HEK293 (cell line): ENCODE data around the gene DAZAP1.
A peak's percentile ranks its signal among the peaks of the same experiment; 100 is the strongest.

Experiments
- GFI1B ChIP-seq: fragments of 450-650 bp; formaldehyde crosslinking; IDR thresholded peaks from 2 replicates; pipeline ENCODE4 v1.5.1; 2016; ENCODE audit warnings: missing biosample characterization, missing genetic modification characterization
- HOXC10 ChIP-seq: sonication (generic); formaldehyde crosslinking; IDR thresholded peaks from 2 replicates; pipeline ENCODE4 v1.8.1; 2023; ENCODE audit warnings: mild to moderate bottlenecking, missing genetic modification reagents
- MYNN ChIP-seq: fragments of 450-650 bp; formaldehyde crosslinking; IDR thresholded peaks from 2 replicates; pipeline ENCODE4 v1.5.1; 2016; ENCODE audit warnings: missing biosample characterization, missing genetic modification characterization, borderline replicate concordance
- PBX3 ChIP-seq: sonication (generic); formaldehyde crosslinking; IDR thresholded peaks from 2 replicates; pipeline ENCODE4 v1.8.1; 2022; ENCODE audit warnings: mild to moderate bottlenecking, moderate library complexity, missing genetic modification reagents
- REST ChIP-seq: fragments of 450-650 bp; formaldehyde crosslinking; IDR thresholded peaks from 2 replicates; pipeline ENCODE4 v1.5.1; 2016; ENCODE audit warnings: missing biosample characterization, missing genetic modification characterization
- SP3 ChIP-seq: fragments of 450-650 bp; formaldehyde crosslinking; IDR thresholded peaks from 2 replicates; pipeline ENCODE4 v1.5.1; 2016; ENCODE audit warnings: missing biosample characterization, missing genetic modification characterization
- ZBTB10 ChIP-seq: fragments of 450-650 bp; formaldehyde crosslinking; IDR thresholded peaks from 2 replicates; pipeline ENCODE4 v1.5.1; 2016; ENCODE audit warnings: missing biosample characterization, missing genetic modification characterization
- ZFHX2 ChIP-seq: fragments of 450-650 bp; formaldehyde crosslinking; conservative IDR thresholded peaks from 2 replicates; pipeline ENCODE4 v1.5.1; 2016; ENCODE audit warnings: missing biosample characterization, missing genetic modification characterization
- ZIC2 ChIP-seq: fragments of 450-650 bp; formaldehyde crosslinking; IDR thresholded peaks from 2 replicates; pipeline ENCODE4 v1.5.1; 2016; ENCODE audit warnings: missing biosample characterization, missing genetic modification characterization
- ZNF169 ChIP-seq: fragments of 450-650 bp; formaldehyde crosslinking; IDR thresholded peaks from 2 replicates; pipeline ENCODE4 v1.5.1; 2016; ENCODE audit warnings: missing biosample characterization, missing genetic modification characterization
- ZNF211 ChIP-seq: fragments of 450-650 bp; formaldehyde crosslinking; IDR thresholded peaks from 2 replicates; pipeline ENCODE4 v1.5.1; 2016; ENCODE audit warnings: low read depth, missing biosample characterization, missing genetic modification characterization
- ZNF26 ChIP-seq: fragments of 450-650 bp; formaldehyde crosslinking; IDR thresholded peaks from 2 replicates; pipeline ENCODE4 v1.5.1; 2016; ENCODE audit warnings: missing biosample characterization, missing genetic modification characterization
- ZNF280D ChIP-seq: fragments of 450-650 bp; formaldehyde crosslinking; IDR thresholded peaks from 2 replicates; pipeline ENCODE4 v1.5.1; 2016; ENCODE audit warnings: missing biosample characterization, missing genetic modification characterization
- ZNF302 ChIP-seq: fragments of 450-650 bp; formaldehyde crosslinking; IDR thresholded peaks from 2 replicates; pipeline ENCODE4 v1.5.1; 2016; ENCODE audit warnings: missing biosample characterization, missing genetic modification characterization, low read depth
- ZNF354C ChIP-seq: fragments of 450-650 bp; formaldehyde crosslinking; IDR thresholded peaks from 2 replicates; pipeline ENCODE4 v1.5.1; 2016; ENCODE audit warnings: missing biosample characterization, missing genetic modification characterization, low read depth, borderline replicate concordance
- ZNF366 ChIP-seq: fragments of 450-650 bp; formaldehyde crosslinking; conservative IDR thresholded peaks from 2 replicates; pipeline ENCODE4 v1.5.1; 2016; ENCODE audit warnings: missing biosample characterization, missing genetic modification characterization
- ZNF510 ChIP-seq: fragments of 450-650 bp; formaldehyde crosslinking; IDR thresholded peaks from 2 replicates; pipeline ENCODE4 v1.5.1; 2018; ENCODE audit warnings: mild to moderate bottlenecking, missing genetic modification characterization, missing biosample characterization; ENCODE audit not compliant: insufficient replicate concordance
- ZNF513 ChIP-seq: fragments of 450-650 bp; IDR thresholded peaks from 2 replicates; pipeline ENCODE4 v1.5.1; 2018; ENCODE audit warnings: missing biosample characterization, missing genetic modification characterization
- ZNF530 ChIP-seq: fragments of 450-650 bp; formaldehyde crosslinking; IDR thresholded peaks from 2 replicates; pipeline ENCODE4 v1.5.1; 2016; ENCODE audit warnings: low read depth, missing biosample characterization, missing genetic modification characterization
- ZNF548 ChIP-seq: fragments of 450-650 bp; formaldehyde crosslinking; IDR thresholded peaks from 2 replicates; pipeline ENCODE4 v1.5.1; 2016; ENCODE audit warnings: missing biosample characterization, missing genetic modification characterization
- ZNF645 ChIP-seq: fragments of 450-650 bp; formaldehyde crosslinking; IDR thresholded peaks from 2 replicates; pipeline ENCODE4; 2016; ENCODE audit warnings: missing biosample characterization, missing genetic modification characterization
- ZNF704 ChIP-seq: fragments of 450-650 bp; formaldehyde crosslinking; IDR thresholded peaks from 2 replicates; pipeline ENCODE4 v1.5.1; 2016; ENCODE audit warnings: missing biosample characterization, missing genetic modification characterization
- ZSCAN23 ChIP-seq: fragments of 450-650 bp; formaldehyde crosslinking; IDR thresholded peaks from 2 replicates; pipeline ENCODE4 v1.5.1; 2016; ENCODE audit warnings: missing biosample characterization, missing genetic modification characterization

Gene DAZAP1

GRCh38 chr19:1471515-1472160 lies 64.3 kb downstream of the DAZAP1 start (continued):
- TF ChIP-seq ZNF280D (tag by site-specific recombination) (no peak), ZNF366 (tag by site-specific recombination) (no peak), GFI1B (no peak), ZNF354C (tag by site-specific recombination) (no peak), ZNF302 (tag by site-specific recombination) (no peak), ZNF530 (tag by site-specific recombination) (no peak), ZIC2 (tag by site-specific recombination) (0 out of 2 replicates have a peak, but pooled peaks have one; percentile 20), ZNF548 (no peak), PBX3 (no peak), ZNF26 (tag by site-specific recombination) (no peak), ZNF510 (tag by site-specific recombination) (no peak), ZBTB10 (tag by site-specific recombination) (peak; percentile 48; the same call in 1 of the 2 replicates), ZNF169 (tag by site-specific recombination) (no peak), ZNF513 (tag by site-specific recombination) (no peak), HOXC10 (no peak), ZNF645 (tag by site-specific recombination) (no peak), ZFHX2 (tag by site-specific recombination) (peak; percentile 77), ZNF704 (tag by site-specific recombination) (no peak), MYNN (tag by site-specific recombination) (no peak), ZSCAN23 (tag by site-specific recombination) (no peak), REST (tag by site-specific recombination) (no peak; the same call in 1 of the 2 replicates), ZNF211 (tag by site-specific recombination) (no peak), SP3 (tag by site-specific recombination) (no peak)
